Sigmoid colon (tissue), 7 donors: Measurements from ENCODE around the gene TXNRD3. TPM values are rescaled to one million over a fixed set of nuclear protein-coding genes. Genes with fewer than 3 reads are reported as not detected.
A peak's percentile ranks its signal among the peaks of the same experiment; 100 is the strongest.

Experiments
- DNase-seq: peaks from one replicate; pipeline ENCODE4 v3.0.0-alpha.2; 2019
- H3K27ac ChIP-seq, 4 donors: fragments of 200-600 bp; sonication (generic); one replicate each; pipeline ENCODE4 v1.5.1; 2016 to 2019; ENCODE audit warnings: mild to moderate bottlenecking in 1 of 4
- H3K27me3 ChIP-seq, 3 donors: fragments of 200-600 bp; sonication (generic); one replicate each; pipeline ENCODE4 v1.5.1; 2019; ENCODE audit warnings: mild to moderate bottlenecking in 1 of 3
- H3K36me3 ChIP-seq, 4 donors: fragments of 200-600 bp; sonication (generic); one replicate each; pipeline ENCODE4 v1.5.1; 2016 to 2019
- H3K4me1 ChIP-seq, 4 donors: fragments of 200-600 bp; sonication (generic); one replicate each; pipeline ENCODE4 v1.5.1; 2017 to 2019
- H3K4me3 ChIP-seq, 4 donors: fragments of 200-600 bp; sonication (generic); one replicate each; pipeline ENCODE4 v1.5.1; 2017 to 2019; ENCODE audit warnings: mild to moderate bottlenecking in 2 of 4, moderate library complexity in 1 of 4
- H3K9me3 ChIP-seq, 4 donors: fragments of 200-600 bp in 3 of 4; sonication (generic) in 3 of 4; one replicate each; pipeline versions ENCODE4 v1.5.1 to v1.6.1; 2013 to 2019
- EP300 ChIP-seq, 4 donors: sonication (generic); formaldehyde crosslinking; IDR thresholded peaks; one replicate each; pipeline ENCODE4 v1.6.1; 2017; ENCODE audit warnings: antibody characterized with exemption in 4 of 4
- POLR2A ChIP-seq, 2 donors: fragments of 450-650 bp; IDR thresholded peaks; one replicate each; pipeline ENCODE4 v1.6.1; 2016; ENCODE audit warnings: antibody characterized with exemption in 2 of 2, mild to moderate bottlenecking in 2 of 2, moderate library complexity in 2 of 2
- POLR2AphosphoS5 ChIP-seq, 4 donors: sonication (generic); formaldehyde crosslinking; IDR thresholded peaks; one replicate each; pipeline ENCODE4 v1.6.1; 2017; ENCODE audit warnings: antibody characterized with exemption in 4 of 4
- WGBS, 2 donors: extraction: QIAGEN DNeasy Blood & Tissue Kit; methylation state at CpG; one replicate each; pipeline ENCODE4 v1.1.7; 2013; 5-methylcytosine and 5-hydroxymethylcytosine counted together
- intact Hi-C: fragments of 100-400 bp; cut with DNase I; formaldehyde crosslinking; loops from one replicate; pipeline ENCODE4 v1.15.1; 2023
- polyA plus RNA-seq, 3 donors: library from polyadenylated mRNA; stranded (reverse); fragments of 200-250 nt; gene quantifications; one replicate each; pipeline ENCODE4 v1.2.3, GENCODE V29; 2013
- total RNA-seq, 4 donors: library from RNA; depleted of rRNA; stranded (reverse); fragments of >200 nt; gene quantifications; one replicate each; pipeline ENCODE4 v1.1.0, GENCODE V29; 2016
- TF ChIP-seq, protein P1 (sequence below), 4 experiments: fragments of 450-650 bp in 3 of 4; fragments of 200-600 bp in 1 of 4; IDR thresholded peaks; one replicate each; pipeline ENCODE4 v1.5.1; 2016 to 2019; ENCODE audit warnings: antibody characterized with exemption in 4 of 4, mild to moderate bottlenecking in 3 of 4, moderate library complexity in 2 of 4
- donor health status: healthy with polysubstance abuse.
- donor health status: Bipolar disorder and iron deficiency.
- donor health status: healthy.

TXNRD3 gene
- 10 to 100 TPM; 13.2 to 21.4 (median 13.8) TPM for total RNA-seq
- 1 to 10 TPM; 2.5 to 3.4 (median 3.0) TPM for polyA plus RNA-seq

DNA sequence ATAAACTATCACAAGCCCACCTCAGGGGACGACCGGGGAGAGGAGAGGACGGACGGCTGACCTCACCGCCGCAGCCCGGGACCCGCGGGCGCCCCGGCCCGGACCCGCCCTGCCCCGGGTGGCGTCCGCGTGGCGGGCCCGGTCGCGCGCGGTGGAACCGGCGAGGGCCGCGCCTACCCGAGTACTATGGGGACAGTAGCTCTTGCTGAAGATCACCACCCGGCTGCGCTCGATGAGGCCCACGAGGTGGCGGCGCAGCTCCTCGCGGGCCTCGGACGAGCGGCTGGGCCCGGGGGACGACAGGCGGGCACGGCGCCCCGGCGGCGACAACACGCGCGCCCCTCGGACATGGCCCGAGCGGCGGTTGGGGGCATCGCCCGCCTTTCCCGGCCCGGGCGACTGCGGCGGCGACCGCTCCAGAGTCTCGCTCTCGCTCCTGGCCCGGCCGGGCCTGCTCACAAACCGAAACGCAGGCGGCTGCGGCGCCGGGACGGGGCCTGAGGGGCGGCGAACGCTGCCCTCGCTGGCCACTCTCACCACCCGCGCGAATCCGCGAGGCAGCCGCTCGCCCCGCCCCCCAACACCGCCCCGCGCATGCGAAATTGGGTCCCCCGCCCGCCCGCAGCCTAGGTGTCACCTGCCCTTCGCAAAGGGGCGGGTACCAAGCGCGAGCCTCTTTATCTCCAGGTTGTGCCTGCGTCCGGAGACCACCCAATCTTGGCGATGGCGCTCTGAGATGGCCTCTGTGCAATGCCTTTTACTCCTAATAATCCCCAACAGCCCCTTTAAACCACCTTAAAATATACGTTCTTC is at the start of gene TXNRD3:
Gene TXNRD3, minus strand, starts transcription at position 554 of the 813 bp plus-strand sequence.
- DNase-seq: peak; percentile 86
- WGBS, 2 donors: 0 to 1% methylated on average over 102 of the region's 102 CpGs
- Histone ChIP-seq H3K27ac (peak within 1 kb of the TSS; percentile 76 to 88 (median 84)), H3K4me1 (peaks cover 0 to 15% (median 8%) of the 10 kb centered on the region in 4 donors), H3K27me3 (peaks cover 0 to 13% (median 0%) of the 10 kb centered on the region in 3 donors), H3K9me3 (no peaks in the 10 kb centered on the region), H3K4me3 (peak within 1 kb of the TSS; percentile 46 to 93 (median 74)), H3K36me3 (no peaks in the 10 kb centered on the region)
- TF ChIP-seq POLR2A (IDR thresholded peaks at IDR 0.05): no peak
- TF ChIP-seq, protein P1, sequence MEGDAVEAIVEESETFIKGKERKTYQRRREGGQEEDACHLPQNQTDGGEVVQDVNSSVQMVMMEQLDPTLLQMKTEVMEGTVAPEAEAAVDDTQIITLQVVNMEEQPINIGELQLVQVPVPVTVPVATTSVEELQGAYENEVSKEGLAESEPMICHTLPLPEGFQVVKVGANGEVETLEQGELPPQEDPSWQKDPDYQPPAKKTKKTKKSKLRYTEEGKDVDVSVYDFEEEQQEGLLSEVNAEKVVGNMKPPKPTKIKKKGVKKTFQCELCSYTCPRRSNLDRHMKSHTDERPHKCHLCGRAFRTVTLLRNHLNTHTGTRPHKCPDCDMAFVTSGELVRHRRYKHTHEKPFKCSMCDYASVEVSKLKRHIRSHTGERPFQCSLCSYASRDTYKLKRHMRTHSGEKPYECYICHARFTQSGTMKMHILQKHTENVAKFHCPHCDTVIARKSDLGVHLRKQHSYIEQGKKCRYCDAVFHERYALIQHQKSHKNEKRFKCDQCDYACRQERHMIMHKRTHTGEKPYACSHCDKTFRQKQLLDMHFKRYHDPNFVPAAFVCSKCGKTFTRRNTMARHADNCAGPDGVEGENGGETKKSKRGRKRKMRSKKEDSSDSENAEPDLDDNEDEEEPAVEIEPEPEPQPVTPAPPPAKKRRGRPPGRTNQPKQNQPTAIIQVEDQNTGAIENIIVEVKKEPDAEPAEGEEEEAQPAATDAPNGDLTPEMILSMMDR (IDR thresholded peaks at IDR 0.05): no peak
- no peak for TF ChIP-seq EP300 (IDR thresholded peaks at IDR 0.05)
- peak in 3 of 4 donors; percentile 51 to 73 (median 65) for TF ChIP-seq POLR2AphosphoS5 (IDR thresholded peaks at IDR 0.05)
- intact Hi-C loops: loop anchor here (10.0 kb wide), 1 partner anchor 130 kb away; the partner anchor contains the start of gene CHST13

DNA sequence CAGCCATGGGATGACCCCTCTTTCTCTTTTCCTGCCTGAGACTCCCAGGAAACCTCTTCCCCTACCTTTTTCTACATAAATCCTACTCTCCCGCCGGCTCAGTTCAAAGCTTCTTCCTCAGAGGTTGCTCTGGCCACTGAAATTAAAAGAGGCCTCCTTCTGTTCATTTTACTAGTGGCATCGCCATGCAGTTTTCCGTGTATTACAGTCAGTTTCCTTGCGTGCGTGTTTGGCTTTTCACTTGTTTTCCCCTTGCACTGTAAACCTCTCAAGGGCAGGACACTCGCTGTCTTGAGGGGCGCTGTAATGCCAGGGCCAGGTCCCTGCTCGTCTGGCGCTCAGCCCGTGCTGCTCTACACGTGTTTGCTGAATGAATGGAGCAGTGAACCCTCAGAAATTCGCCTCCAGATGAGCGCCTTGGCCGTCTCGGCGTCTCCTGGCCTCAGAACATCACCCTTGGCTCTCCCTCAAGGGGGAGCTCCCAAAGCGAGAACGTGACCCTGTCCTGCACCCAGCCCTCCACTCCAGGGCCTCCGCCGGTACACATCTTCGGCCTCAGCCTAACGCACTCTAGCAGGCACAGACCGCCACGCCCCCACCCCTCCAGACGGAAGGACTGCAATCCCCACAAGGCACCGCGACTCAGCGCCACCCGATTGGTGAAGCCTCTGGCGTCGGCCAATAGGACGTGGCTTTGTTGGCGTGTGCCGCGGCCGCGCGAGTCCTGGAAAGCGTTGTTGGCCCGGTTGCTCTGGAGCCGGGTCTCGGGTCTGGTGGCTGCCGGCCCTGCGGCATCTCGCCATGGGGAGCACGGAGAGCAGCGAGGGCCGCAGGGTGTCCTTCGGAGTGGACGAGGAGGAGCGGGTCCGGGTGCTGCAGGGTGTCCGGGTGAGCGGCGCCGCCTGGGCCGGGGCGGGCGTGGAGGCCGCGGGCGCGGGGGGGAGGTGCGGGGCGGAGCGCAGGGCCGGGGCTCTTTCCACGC is 48.9 kb upstream of the TXNRD3 start, which contains the start of gene CHCHD6:
Gene CHCHD6, plus strand, starts transcription at position 729 of the 982 bp plus-strand sequence. Its CDS starts 73 bp downstream, at position 802.
- TF ChIP-seq EP300 (IDR thresholded peaks at IDR 0.05) (no peak), POLR2AphosphoS5 (IDR thresholded peaks at IDR 0.05) (peak in 3 of 4 donors; percentile 28 to 65 (median 42)), POLR2A (IDR thresholded peaks at IDR 0.05) (no peak)
- TF ChIP-seq, protein P1 (IDR thresholded peaks at IDR 0.05): no peak
- H3K27ac ChIP-seq: peak within 1 kb of the TSS; percentile 10 to 49 (median 41)
- peaks cover 0 to 4% (median 0%) of the 10 kb centered on the region in 3 donors for H3K27me3 ChIP-seq
- peaks cover 0 to 17% (median 13%) of the 10 kb centered on the region in 4 donors for H3K4me1 ChIP-seq
- intact Hi-C loops: no loop called here
- DNase-seq: peak; percentile 97
- H3K4me3 ChIP-seq: peak within 1 kb of the TSS; percentile 51 to 84 (median 73)
- H3K36me3 ChIP-seq: no peaks in the 10 kb centered on the region
- 2 to 4% methylated on average over 69 of the region's 69 CpGs for WGBS, 2 donors
- H3K9me3 ChIP-seq: no peaks in the 10 kb centered on the region

DNA sequence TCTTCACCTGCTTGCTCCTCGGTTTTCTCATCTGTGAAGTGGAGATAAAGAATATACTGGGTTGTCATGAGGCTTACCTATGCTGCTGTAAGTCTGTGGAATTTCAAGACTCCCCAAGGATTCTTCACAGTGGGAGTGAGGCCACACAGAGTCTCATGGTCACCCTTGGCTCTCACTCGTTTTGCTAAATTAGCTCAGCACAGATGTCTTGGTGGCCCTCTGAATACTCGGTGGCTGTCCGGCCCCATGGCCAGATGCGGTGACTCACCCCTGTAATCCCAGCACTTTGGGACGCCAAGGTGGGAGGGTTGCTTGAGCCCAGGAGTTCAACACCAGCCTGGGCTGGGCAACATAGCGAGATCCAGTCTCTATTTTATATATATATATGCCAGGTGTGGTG is 44.1 kb upstream of the TXNRD3 start:
- H3K36me3 ChIP-seq: no peaks in the 10 kb centered on the region
- H3K27ac ChIP-seq: no peak overlapping the region
- no peak overlapping the region for H3K4me3 ChIP-seq
- no peak for DNase-seq
- intact Hi-C loops: no loop called here
- WGBS, 2 donors: 79 to 86% methylated on average over 7 of the region's 7 CpGs
- TF ChIP-seq POLR2AphosphoS5 (IDR thresholded peaks at IDR 0.05): no peak
- no peak for TF ChIP-seq POLR2A (IDR thresholded peaks at IDR 0.05)
- TF ChIP-seq, protein P1 (IDR thresholded peaks at IDR 0.05): no peak
- TF ChIP-seq EP300 (IDR thresholded peaks at IDR 0.05): no peak
- peaks cover 0 to 4% (median 0%) of the 10 kb centered on the region in 3 donors for H3K27me3 ChIP-seq
- H3K9me3 ChIP-seq: no peaks in the 10 kb centered on the region
- peaks cover 0 to 6% (median 5%) of the 10 kb centered on the region in 4 donors for H3K4me1 ChIP-seq

GRCh38 chr3:126696701-126697267 is 41.9 kb upstream of the TXNRD3 start:
- TF ChIP-seq POLR2A (IDR thresholded peaks at IDR 0.05) (no peak), EP300 (IDR thresholded peaks at IDR 0.05) (no peak), POLR2AphosphoS5 (IDR thresholded peaks at IDR 0.05) (no peak)
- TF ChIP-seq, protein P1 (IDR thresholded peaks at IDR 0.05): no peak
- Histone ChIP-seq H3K27me3 (peaks cover 0 to 4% (median 0%) of the 10 kb centered on the region in 3 donors), H3K36me3 (no peaks in the 10 kb centered on the region), H3K9me3 (no peaks in the 10 kb centered on the region), H3K27ac (no peak overlapping the region), H3K4me3 (no peak overlapping the region), H3K4me1 (no peaks in the 10 kb centered on the region)
- intact Hi-C loops: no loop called here
- no peak for DNase-seq
- WGBS, 2 donors: 79 to 83% methylated on average over 5 of the region's 5 CpGs
